ENCODE data around the gene VWC2L.

DNA sequence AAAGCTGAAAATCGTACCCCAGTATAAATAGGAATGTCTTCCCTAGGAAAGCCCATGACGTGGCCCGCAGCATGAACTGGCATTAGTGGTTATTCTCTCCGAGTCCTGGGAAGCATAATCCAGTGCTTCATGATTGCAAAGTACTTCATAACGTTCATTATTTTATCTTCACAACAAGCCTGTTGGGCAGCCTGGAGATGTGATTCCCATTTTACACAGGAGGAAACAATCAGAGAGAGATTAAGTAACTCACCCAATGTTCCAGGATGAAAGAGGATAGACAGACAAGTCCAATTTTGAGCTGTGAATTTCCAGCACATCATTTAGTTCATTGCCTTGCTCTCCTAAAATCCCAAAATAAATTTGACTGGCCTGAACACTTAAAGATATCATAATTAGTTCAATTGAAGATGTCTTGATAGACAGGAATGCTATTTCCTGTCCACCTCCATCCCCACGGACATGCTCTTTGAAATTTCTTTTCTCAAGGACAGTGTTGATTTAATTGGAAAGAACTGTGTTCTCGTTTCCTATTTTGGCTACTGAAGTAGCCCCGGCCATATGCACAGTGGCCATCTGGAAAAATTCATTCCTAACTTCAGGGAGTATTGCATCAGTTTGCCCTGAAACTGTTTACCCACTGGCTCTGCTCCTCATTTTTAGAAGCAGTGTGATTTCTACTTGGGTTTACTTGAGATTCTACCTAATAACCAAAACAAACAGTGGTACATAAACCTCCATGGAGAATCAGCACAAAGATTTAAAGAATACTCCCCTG, 93.9 kb downstream of the VWC2L start:
- TF ChIP-seq, protein P1, sequence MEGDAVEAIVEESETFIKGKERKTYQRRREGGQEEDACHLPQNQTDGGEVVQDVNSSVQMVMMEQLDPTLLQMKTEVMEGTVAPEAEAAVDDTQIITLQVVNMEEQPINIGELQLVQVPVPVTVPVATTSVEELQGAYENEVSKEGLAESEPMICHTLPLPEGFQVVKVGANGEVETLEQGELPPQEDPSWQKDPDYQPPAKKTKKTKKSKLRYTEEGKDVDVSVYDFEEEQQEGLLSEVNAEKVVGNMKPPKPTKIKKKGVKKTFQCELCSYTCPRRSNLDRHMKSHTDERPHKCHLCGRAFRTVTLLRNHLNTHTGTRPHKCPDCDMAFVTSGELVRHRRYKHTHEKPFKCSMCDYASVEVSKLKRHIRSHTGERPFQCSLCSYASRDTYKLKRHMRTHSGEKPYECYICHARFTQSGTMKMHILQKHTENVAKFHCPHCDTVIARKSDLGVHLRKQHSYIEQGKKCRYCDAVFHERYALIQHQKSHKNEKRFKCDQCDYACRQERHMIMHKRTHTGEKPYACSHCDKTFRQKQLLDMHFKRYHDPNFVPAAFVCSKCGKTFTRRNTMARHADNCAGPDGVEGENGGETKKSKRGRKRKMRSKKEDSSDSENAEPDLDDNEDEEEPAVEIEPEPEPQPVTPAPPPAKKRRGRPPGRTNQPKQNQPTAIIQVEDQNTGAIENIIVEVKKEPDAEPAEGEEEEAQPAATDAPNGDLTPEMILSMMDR (IDR thresholded peaks at IDR 0.05): no peak
- no peak for TF ChIP-seq POLR2A (IDR thresholded peaks at IDR 0.05)
